H1 (cell line): Measurements from ENCODE around the gene TCHP. TPM values are rescaled to one million over a fixed set of nuclear protein-coding genes. Genes with fewer than 3 reads are reported as not detected.
"Not testable (repeated sequence)": the region's sequence is repeated elsewhere in the genome, so short reads cannot be mapped to it uniquely, and the experiment has no call there.

Source experiments
- CTCF ChIA-PET: fragments of 300-600 bp; sonication (Branson Sonifier 250); formaldehyde crosslinking; loops from one replicate; lab custom pipeline; 2021; ENCODE audit not compliant: partially characterized antibody; lab: Charles Lee
- POLR2A ChIA-PET: fragments of 300-600 bp; sonication (Branson Sonifier 250); formaldehyde crosslinking; loops from one replicate; lab custom pipeline; 2021; ENCODE audit warnings: inconsistent platforms; ENCODE audit not compliant: partially characterized antibody; lab: Charles Lee
- DNase-seq, 2 experiments: peaks; one replicate each; pipeline versions ENCODE4 v3.0.0 to v3.0.0-alpha.2; 2010 to 2022; ENCODE audit warnings: low spot score in 2 of 2, low read depth in 1 of 2, mixed read lengths in 1 of 2
- FAIRE-seq: peaks from 2 replicates; lab custom pipeline; 2011; peaks lifted over from hg19 to GRCh38; lab: Jason Lieb, UNC
- H2AFZ ChIP-seq: 2 replicates; pipeline ENCODE4 v1.8.1; 2012; ENCODE audit warnings: low read length, inconsistent platforms
- H2AK5ac ChIP-seq: 2 replicates; pipeline ENCODE4 v1.6.1; 2013; ENCODE audit warnings: low read depth, low read length
- H2BK120ac ChIP-seq: replicated peaks from 2 replicates; pipeline ENCODE3; 2013; ENCODE audit warnings: low read depth, low read length, inconsistent platforms
- H2BK12ac ChIP-seq: 2 replicates; pipeline ENCODE4 v1.6.1; 2013; ENCODE audit warnings: low read depth, low read length
- H2BK15ac ChIP-seq: 2 replicates; pipeline ENCODE4 v1.6.1; 2013; ENCODE audit warnings: low read length
- H2BK20ac ChIP-seq: 2 replicates; pipeline ENCODE4 v1.6.1; 2013; ENCODE audit warnings: low read length
- H2BK5ac ChIP-seq: 2 replicates; pipeline ENCODE4 v1.6.1; 2013; ENCODE audit warnings: low read depth, low read length
- H3K14ac ChIP-seq: 2 replicates; pipeline ENCODE4 v1.6.1; 2013; ENCODE audit warnings: inconsistent platforms; ENCODE audit not compliant: insufficient read length
- H3K18ac ChIP-seq: 2 replicates; pipeline ENCODE4 v1.6.1; 2013; ENCODE audit warnings: low read length; ENCODE audit errors: extremely low read depth
- H3K23ac ChIP-seq: 2 replicates; pipeline ENCODE4 v1.6.1; 2013; ENCODE audit warnings: inconsistent platforms; ENCODE audit not compliant: insufficient read length
- H3K23me2 ChIP-seq: 2 replicates; pipeline ENCODE4 v1.6.1; 2013; ENCODE audit warnings: low read depth, low read length
- H3K27ac ChIP-seq: 2 replicates; pipeline ENCODE4 v1.6.1; 2011; ENCODE audit warnings: low read depth, low read length, inconsistent platforms
- H3K27me3 ChIP-seq, 4 experiments: replicated peaks in 1 of 4; 1 replicate in 1 of 4; 2 replicates in 3 of 4; pipeline versions ENCODE4 v1.6.1 to v1.8.1; 2011 to 2013; ENCODE audit warnings: low read length in 3 of 4, mild to moderate bottlenecking in 3 of 4, inconsistent platforms in 2 of 4, mixed read lengths in 2 of 4, moderate library complexity in 1 of 4; ENCODE audit not compliant: control insufficient read depth in 3 of 4, insufficient read depth in 3 of 4; ENCODE audit errors: extremely low read depth in 1 of 4
- H3K36me3 ChIP-seq, 4 experiments: 2 replicates each; pipeline versions ENCODE4 v1.6.1 to v1.8.1; 2011 to 2013; ENCODE audit warnings: mild to moderate bottlenecking in 4 of 4, low read length in 3 of 4, moderate library complexity in 2 of 4, control low read depth in 1 of 4, inconsistent platforms in 1 of 4; ENCODE audit not compliant: insufficient read depth in 4 of 4, control insufficient read depth in 2 of 4
- H3K4ac ChIP-seq: replicated peaks from 2 replicates; pipeline ENCODE3; 2013; ENCODE audit warnings: low read length, low read depth, mixed read lengths, inconsistent platforms; ENCODE audit not compliant: insufficient read length
- H3K4me1 ChIP-seq, 4 experiments: replicated peaks in 1 of 4; 1 replicate in 1 of 4; 2 replicates in 3 of 4; pipeline versions ENCODE4 v1.6.1 to v1.8.1; 2011 to 2013; ENCODE audit warnings: low read length in 3 of 4, inconsistent platforms in 2 of 4, mixed read lengths in 1 of 4; ENCODE audit not compliant: insufficient read depth in 4 of 4, control insufficient read depth in 3 of 4
- H3K4me2 ChIP-seq, 2 experiments: 2 replicates each; pipeline versions ENCODE4 v1.6.1 to v1.8.1; 2011 to 2013; ENCODE audit warnings: low read depth in 2 of 2, low read length in 2 of 2, control low read depth in 1 of 2, inconsistent platforms in 1 of 2, mild to moderate bottlenecking in 1 of 2; ENCODE audit not compliant: insufficient read depth in 1 of 2
- H3K4me3 ChIP-seq, 4 experiments: fragments of 200-600, 300-600 bp in 1 of 4; sonication (generic), shearing (Covaris generic), sonication (Bioruptor Twin) in 1 of 4; 2 replicates each; pipeline versions ENCODE4 v1.5.1 to v1.8.1; 2011 to 2016; ENCODE audit warnings: low read length in 4 of 4, low read depth in 3 of 4, control low read depth in 2 of 4, inconsistent platforms in 2 of 4, mild to moderate bottlenecking in 2 of 4, mixed read lengths in 1 of 4, moderate library complexity in 1 of 4; ENCODE audit not compliant: insufficient read depth in 2 of 4; ENCODE audit errors: extremely low read depth in 1 of 4
- H3K56ac ChIP-seq: replicated peaks from 2 replicates; pipeline ENCODE3; 2013; ENCODE audit warnings: low read depth, mild to moderate bottlenecking, mixed read lengths, low read length, inconsistent platforms; ENCODE audit not compliant: insufficient read length
- H3K79me1 ChIP-seq: 2 replicates; pipeline ENCODE4 v1.6.1; 2013; ENCODE audit warnings: low read depth, low read length, control low read depth
- H3K79me2 ChIP-seq, 2 experiments: 2 replicates each; pipeline versions ENCODE4 v1.6.1 to v1.8.1; 2012 to 2013; ENCODE audit warnings: low read length in 2 of 2, mild to moderate bottlenecking in 2 of 2, inconsistent platforms in 1 of 2; ENCODE audit not compliant: insufficient read depth in 2 of 2, control insufficient read depth in 1 of 2
- H3K9ac ChIP-seq, 4 experiments: replicated peaks in 1 of 4; 1 replicate in 1 of 4; 2 replicates in 3 of 4; pipeline versions ENCODE4 v1.6.1 to v1.8.1; 2011 to 2013; ENCODE audit warnings: low read depth in 3 of 4, low read length in 3 of 4, control low read depth in 2 of 4, mild to moderate bottlenecking in 2 of 4, moderate library complexity in 2 of 4, inconsistent platforms in 1 of 4; ENCODE audit errors: extremely low read depth in 1 of 4
- H3K9me3 ChIP-seq, 2 experiments: 2 replicates each; pipeline versions ENCODE4 v1.6.1 to v1.8.1; 2012 to 2013; ENCODE audit warnings: mild to moderate bottlenecking in 2 of 2, moderate library complexity in 2 of 2, control low read depth in 1 of 2, inconsistent platforms in 1 of 2, low read depth in 1 of 2, low read length in 1 of 2, mixed read lengths in 1 of 2; ENCODE audit not compliant: insufficient read depth in 2 of 2
- H4K20me1 ChIP-seq, 2 experiments: replicated peaks in 1 of 2; 2 replicates each; pipeline versions ENCODE3 to v1.8.1; 2011 to 2013; ENCODE audit warnings: inconsistent platforms in 2 of 2, low read length in 2 of 2, mild to moderate bottlenecking in 1 of 2; ENCODE audit not compliant: insufficient read depth in 2 of 2, control insufficient read depth in 1 of 2
- H4K5ac ChIP-seq: 2 replicates; pipeline ENCODE4 v1.6.1; 2013; ENCODE audit warnings: low read length, low read depth, mixed read lengths, inconsistent platforms; ENCODE audit not compliant: insufficient read length
- H4K8ac ChIP-seq: 2 replicates; pipeline ENCODE4 v1.8.0; 2013; ENCODE audit warnings: mild to moderate bottlenecking, moderate library complexity, low read length, inconsistent platforms; ENCODE audit not compliant: insufficient read depth; ENCODE audit errors: extremely low read depth
- H4K91ac ChIP-seq: replicated peaks from 2 replicates; pipeline ENCODE3; 2013; ENCODE audit warnings: low read length, mixed read lengths, inconsistent platforms; ENCODE audit not compliant: insufficient read length
- MAFK ChIP-seq: IDR thresholded peaks from 2 replicates; pipeline ENCODE4 v1.6.1; 2012; ENCODE audit warnings: low read depth, mild to moderate bottlenecking, improper control_type of control experiment, low read length
- whole genome bisulfite sequencing, 2 experiments: shearing (Covaris generic) in 1 of 2; methylation state at CpG; one replicate each; pipeline versions ENCODE4 v1.1.6 to v1.1.7; 2013 to 2015; ENCODE audit warnings: low lambda C conversion rate in 2 of 2, mixed read lengths in 2 of 2, inconsistent platforms in 1 of 2, low coverage in 1 of 2, missing lambda C conversion rate in 1 of 2; ENCODE audit not compliant: insufficient replicate concordance in 2 of 2, insufficient coverage in 1 of 2, insufficient read length in 1 of 2; ENCODE audit errors: extremely low coverage in 1 of 2, missing lambda C conversion rate in 1 of 2; 5-methylcytosine and 5-hydroxymethylcytosine counted together
- polyA plus RNA-seq, 7 experiments: library from polyadenylated mRNA; depleted of rRNA in 3 of 7; stranded (reverse) in 5 of 7; unstranded in 2 of 7; fragments of >200 nt in 5 of 7; fragments of 200-250 nt in 2 of 7; gene quantifications; 1 replicate in 5 of 7; 2 replicates in 1 of 7; 4 replicates in 1 of 7; pipeline versions ENCODE4 v1.2.1 to v1.2.3, GENCODE V29; 2011 to 2013; ENCODE audit warnings: missing spikeins in 2 of 7, mixed read lengths in 2 of 7
- total RNA-seq: library from RNA; stranded (reverse); fragmentation: NEBNext Ultra II Directional; extraction: Animal tissue kit (Norgen Biotek cat#: 25700); gene quantifications from 2 replicates; pipeline ENCODE4 v1.2.1, GENCODE V29; 2021

Gene TCHP
- total and polyA plus RNA-seq, 2 of the 8 experiments (the other 6 are each of a cell fraction or from before 2014, with no cell fraction given), result 2.8 to 4.5 TPM

DNA sequence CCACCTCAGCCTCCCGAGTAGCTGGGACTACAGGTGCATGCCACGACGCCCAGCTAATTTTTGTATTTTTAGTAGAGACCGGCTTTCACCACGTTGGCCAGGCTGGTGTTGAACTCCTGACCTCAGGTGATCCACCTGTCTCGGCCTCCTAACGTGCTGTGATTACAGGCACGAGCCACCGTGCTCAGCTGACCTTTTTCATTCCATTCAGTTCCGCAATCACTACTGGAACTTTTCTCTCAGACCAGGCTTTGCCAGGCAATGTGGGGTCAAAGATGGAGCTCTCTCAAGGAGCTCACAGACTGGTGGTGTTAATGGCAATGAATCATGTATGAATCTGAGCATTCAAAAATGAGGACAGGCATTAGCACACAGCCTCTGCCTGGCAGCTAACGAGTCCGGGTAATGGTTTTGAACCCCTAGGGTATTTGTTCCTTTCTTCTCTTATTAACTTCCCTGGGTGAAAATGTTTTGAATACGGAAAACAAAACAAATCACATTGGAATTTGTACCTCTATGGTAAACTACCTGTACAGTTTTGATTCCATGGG, 9.4 kb upstream of the TCHP start (continued):
- no peak for TF ChIP-seq MAFK

DNA sequence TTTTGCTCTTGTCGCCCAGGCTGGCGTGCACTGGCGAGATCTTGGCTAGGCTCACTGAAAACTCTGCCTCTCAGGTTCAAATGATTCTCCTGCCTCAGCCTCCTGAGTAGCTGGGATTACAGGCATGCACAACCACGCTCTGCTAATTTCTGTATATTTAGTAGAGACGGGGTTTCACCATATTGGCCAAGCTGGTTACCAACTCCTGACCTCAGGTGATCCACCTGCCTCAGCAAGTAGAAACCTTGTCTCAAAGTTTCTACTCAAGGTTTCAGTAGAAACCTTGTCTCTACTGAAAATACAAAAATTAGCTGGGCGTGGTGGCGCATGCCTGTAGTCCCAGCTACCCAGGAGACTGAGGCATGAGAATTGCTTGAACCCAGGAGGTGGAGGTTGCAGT, 8.3 kb upstream of the TCHP start:
- H3K36me3 ChIP-seq, H3K4me2 ChIP-seq, H2BK12ac ChIP-seq, H2BK20ac ChIP-seq, H3K9me3 ChIP-seq, H2BK15ac ChIP-seq, H3K4me3 ChIP-seq, H3K23ac ChIP-seq, H4K5ac ChIP-seq, H3K9ac ChIP-seq, H3K79me2 ChIP-seq, H3K27ac ChIP-seq, POLR2A ChIA-PET, FAIRE-seq, H4K20me1 ChIP-seq, H3K14ac ChIP-seq, H3K79me1 ChIP-seq, H3K56ac ChIP-seq, H3K4ac ChIP-seq, H4K91ac ChIP-seq, H3K18ac ChIP-seq, H2BK120ac ChIP-seq, H3K4me1 ChIP-seq, H2AK5ac ChIP-seq, H2AFZ ChIP-seq, H4K8ac ChIP-seq, DNase-seq, H2BK5ac ChIP-seq, H3K23me2 ChIP-seq: not testable (repeated sequence)
- CTCF ChIA-PET, result interaction anchor here (0.6 kb wide), 1 partner anchor 226 kb away, joined by 3 read pairs; no protein-coding TSS in a partner anchor
- 87% methylated on average over 7 of the region's 7 CpGs; no CpG with 5 or more reads in 1 of the 2 experiments for WGBS, 2 experiments
- peaks cover 3 to 19% (median 16%) of the 10 kb centered on the region in 4 experiments for H3K27me3 ChIP-seq
